ENCODE data around the gene KSR1.
"Not testable (repeated sequence)": the region's sequence is repeated elsewhere in the genome, so short reads cannot be mapped to it uniquely, and the experiment has no call there.

KSR1 gene

GRCh38 chr17:27671591-27671910 is 215.3 kb downstream of the KSR1 start:
- ATAC-seq, result no peak
- TF ChIP-seq OSR1 (CRISPR knock-in tag; IDR thresholded peaks at IDR 0.05) (no peak), CSDC2 (CRISPR knock-in tag; IDR thresholded peaks at IDR 0.05) (no peak), ZNF565 (CRISPR knock-in tag; conservative IDR thresholded peaks at IDR 0.05; ENCODE audit: low read depth) (no peak), ZNF8 (CRISPR knock-in tag; IDR thresholded peaks at IDR 0.05) (no peak), ZNF70 (CRISPR knock-in tag; IDR thresholded peaks at IDR 0.05) (no peak), SNAI2 (CRISPR knock-in tag; IDR thresholded peaks at IDR 0.05) (no peak), BACH2 (CRISPR knock-in tag; IDR thresholded peaks at IDR 0.05; ENCODE audit: borderline replicate concordance) (no peak), PATZ1 (CRISPR knock-in tag; IDR thresholded peaks at IDR 0.05; ENCODE audit: borderline replicate concordance) (no peak), ZFP3 (CRISPR knock-in tag; IDR thresholded peaks at IDR 0.05) (no peak), ZC3H10 (CRISPR knock-in tag; IDR thresholded peaks at IDR 0.05) (no peak), RARB (CRISPR knock-in tag; IDR thresholded peaks at IDR 0.05) (no peak), ISL1 (CRISPR knock-in tag; IDR thresholded peaks at IDR 0.05) (no peak), GLIS3 (CRISPR knock-in tag; IDR thresholded peaks at IDR 0.05) (no peak), ESRRG (CRISPR knock-in tag; IDR thresholded peaks at IDR 0.05) (no peak), TOX (CRISPR knock-in tag; IDR thresholded peaks at IDR 0.05; ENCODE audit: borderline replicate concordance) (no peak), ARNTL (CRISPR knock-in tag; IDR thresholded peaks at IDR 0.05; ENCODE audit: borderline replicate concordance, low read depth) (no peak), PPARA (CRISPR knock-in tag; IDR thresholded peaks at IDR 0.05; ENCODE audit: borderline replicate concordance) (no peak)
- TF ChIP-seq, protein P1, sequence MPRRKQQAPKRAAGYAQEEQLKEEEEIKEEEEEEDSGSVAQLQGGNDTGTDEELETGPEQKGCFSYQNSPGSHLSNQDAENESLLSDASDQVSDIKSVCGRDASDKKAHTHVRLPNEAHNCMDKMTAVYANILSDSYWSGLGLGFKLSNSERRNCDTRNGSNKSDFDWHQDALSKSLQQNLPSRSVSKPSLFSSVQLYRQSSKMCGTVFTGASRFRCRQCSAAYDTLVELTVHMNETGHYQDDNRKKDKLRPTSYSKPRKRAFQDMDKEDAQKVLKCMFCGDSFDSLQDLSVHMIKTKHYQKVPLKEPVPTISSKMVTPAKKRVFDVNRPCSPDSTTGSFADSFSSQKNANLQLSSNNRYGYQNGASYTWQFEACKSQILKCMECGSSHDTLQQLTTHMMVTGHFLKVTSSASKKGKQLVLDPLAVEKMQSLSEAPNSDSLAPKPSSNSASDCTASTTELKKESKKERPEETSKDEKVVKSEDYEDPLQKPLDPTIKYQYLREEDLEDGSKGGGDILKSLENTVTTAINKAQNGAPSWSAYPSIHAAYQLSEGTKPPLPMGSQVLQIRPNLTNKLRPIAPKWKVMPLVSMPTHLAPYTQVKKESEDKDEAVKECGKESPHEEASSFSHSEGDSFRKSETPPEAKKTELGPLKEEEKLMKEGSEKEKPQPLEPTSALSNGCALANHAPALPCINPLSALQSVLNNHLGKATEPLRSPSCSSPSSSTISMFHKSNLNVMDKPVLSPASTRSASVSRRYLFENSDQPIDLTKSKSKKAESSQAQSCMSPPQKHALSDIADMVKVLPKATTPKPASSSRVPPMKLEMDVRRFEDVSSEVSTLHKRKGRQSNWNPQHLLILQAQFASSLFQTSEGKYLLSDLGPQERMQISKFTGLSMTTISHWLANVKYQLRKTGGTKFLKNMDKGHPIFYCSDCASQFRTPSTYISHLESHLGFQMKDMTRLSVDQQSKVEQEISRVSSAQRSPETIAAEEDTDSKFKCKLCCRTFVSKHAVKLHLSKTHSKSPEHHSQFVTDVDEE (CRISPR knock-in tag; IDR thresholded peaks at IDR 0.05), result no peak

- not testable (repeated sequence) for ATAC-seq
Observed at GRCh38 chr17:27671977-27672480, 215.8 kb downstream of the KSR1 start.

DNA sequence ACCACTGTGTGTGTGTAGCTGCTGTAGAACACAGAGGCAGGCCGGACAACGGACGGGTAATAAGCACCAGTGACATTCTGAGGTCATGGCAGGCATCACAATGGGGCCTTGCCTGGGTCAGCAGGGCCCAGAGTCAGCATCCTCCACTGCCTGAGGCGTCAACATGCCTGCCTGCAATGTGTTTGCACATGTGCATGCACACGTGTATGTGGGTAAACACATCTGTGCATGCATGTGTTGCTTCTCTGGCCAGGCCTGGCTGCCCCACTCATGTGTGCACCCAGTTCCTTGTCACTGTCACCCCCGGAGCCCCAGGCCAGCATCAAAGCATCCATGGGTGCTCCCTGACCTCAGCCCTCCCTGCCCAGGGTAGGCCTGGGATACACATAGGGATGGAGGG is 218.1 kb downstream of the KSR1 start:
- TF ChIP-seq, protein P1 (CRISPR knock-in tag; IDR thresholded peaks at IDR 0.05), result no peak
- TF ChIP-seq, protein P2, sequence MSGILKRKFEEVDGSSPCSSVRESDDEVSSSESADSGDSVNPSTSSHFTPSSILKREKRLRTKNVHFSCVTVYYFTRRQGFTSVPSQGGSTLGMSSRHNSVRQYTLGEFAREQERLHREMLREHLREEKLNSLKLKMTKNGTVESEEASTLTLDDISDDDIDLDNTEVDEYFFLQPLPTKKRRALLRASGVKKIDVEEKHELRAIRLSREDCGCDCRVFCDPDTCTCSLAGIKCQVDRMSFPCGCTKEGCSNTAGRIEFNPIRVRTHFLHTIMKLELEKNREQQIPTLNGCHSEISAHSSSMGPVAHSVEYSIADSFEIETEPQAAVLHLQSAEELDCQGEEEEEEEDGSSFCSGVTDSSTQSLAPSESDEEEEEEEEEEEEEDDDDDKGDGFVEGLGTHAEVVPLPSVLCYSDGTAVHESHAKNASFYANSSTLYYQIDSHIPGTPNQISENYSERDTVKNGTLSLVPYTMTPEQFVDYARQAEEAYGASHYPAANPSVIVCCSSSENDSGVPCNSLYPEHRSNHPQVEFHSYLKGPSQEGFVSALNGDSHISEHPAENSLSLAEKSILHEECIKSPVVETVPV (CRISPR knock-in tag; IDR thresholded peaks at IDR 0.05), result no peak
- TF ChIP-seq ZNF8 (CRISPR knock-in tag; IDR thresholded peaks at IDR 0.05), result no peak
- TF ChIP-seq TCF4 (CRISPR knock-in tag; IDR thresholded peaks at IDR 0.05; ENCODE audit: borderline replicate concordance), result no peak
- ATAC-seq, result no peak

Measured in SK-N-SH treated with all-trans-retinoic acid at 6 μM for 48 hours (cell line).